ENCODE data around the gene STEAP1. TPM values are rescaled to one million over a fixed set of nuclear protein-coding genes. Genes with fewer than 3 reads are reported as not detected.
A peak's percentile ranks its signal among the peaks of the same experiment; 100 is the strongest.
"Not testable (repeated sequence)": the region's sequence is repeated elsewhere in the genome, so short reads cannot be mapped to it uniquely, and the experiment has no call there.

The STEAP1 gene
- 0.77 TPM for polyA plus RNA-seq (2012; ENCODE audit: low read depth, missing spikeins)

- FAIRE-seq: not testable (repeated sequence)
Measured at GRCh38 chr7:90153943-90154771, at the start of gene STEAP1. TSS of gene STEAP1 (plus strand) at chr7:90154469. CDS start at chr7:90159789, 5,320 bp downstream.

GRCh38 chr7:90114972-90115371 is 39.3 kb upstream of the STEAP1 start:
- FAIRE-seq; DNase-seq (ENCODE audit: insufficient read length, low spot score): not testable (repeated sequence)

More at GRCh38 chr7:90153943-90154771, at the start of gene STEAP1:
- DNase-seq (ENCODE audit: insufficient read length, low spot score): peak; percentile 58

GRCh38 chr7:90118551-90119177 is 35.6 kb upstream of the STEAP1 start:
- DNase-seq (ENCODE audit: insufficient read length, low spot score); FAIRE-seq: not testable (repeated sequence)

GRCh38 chr7:90119178-90119971 is 34.9 kb upstream of the STEAP1 start:
- DNase-seq (ENCODE audit: insufficient read length, low spot score): no peak
- FAIRE-seq: no peak
- TF ChIP-seq SPI1 (IDR thresholded peaks at IDR 0.05; ENCODE audit: low read depth, low read length) (no peak), TAF1 (IDR thresholded peaks at IDR 0.05; ENCODE audit: low read depth, low read length) (no peak), POLR2AphosphoS5 (IDR thresholded peaks at IDR 0.05; ENCODE audit: low read depth, low read length) (no peak)

GRCh38 chr7:90120205-90120604 is 34.1 kb upstream of the STEAP1 start:
- not testable (repeated sequence) for FAIRE-seq; DNase-seq (ENCODE audit: insufficient read length, low spot score)

GRCh38 chr7:90131746-90132145 is 22.5 kb upstream of the STEAP1 start:
- not testable (repeated sequence) for FAIRE-seq; DNase-seq (ENCODE audit: insufficient read length, low spot score)

GRCh38 chr7:90147079-90147960 is 6.9 kb upstream of the STEAP1 start:
- not testable (repeated sequence) for FAIRE-seq

GRCh38 chr7:90149428-90149827 is 4.8 kb upstream of the STEAP1 start:
- DNase-seq (ENCODE audit: insufficient read length, low spot score); FAIRE-seq: not testable (repeated sequence)

More at GRCh38 chr7:90147079-90147960, 6.9 kb upstream of the STEAP1 start:
- DNase-seq (ENCODE audit: insufficient read length, low spot score): not testable (repeated sequence)

- not testable (repeated sequence) for FAIRE-seq; DNase-seq (ENCODE audit: insufficient read length, low spot score)
Measured at GRCh38 chr7:90151884-90152283, 2.4 kb upstream of the STEAP1 start.

- not testable (repeated sequence) for FAIRE-seq; DNase-seq (ENCODE audit: insufficient read length, low spot score)
Measured at GRCh38 chr7:90152642-90153253, 1.5 kb upstream of the STEAP1 start.

GRCh38 chr7:90155206-90155605 is 937 bp downstream of the STEAP1 start:
- FAIRE-seq: no peak
- no peak for TF ChIP-seq POLR2AphosphoS5 (IDR thresholded peaks at IDR 0.05; ENCODE audit: low read depth, low read length)
- no peak for TF ChIP-seq POLR2A (IDR thresholded peaks at IDR 0.05; ENCODE audit: low read depth, low read length)
- no peak for TF ChIP-seq POU2F2 (IDR thresholded peaks at IDR 0.05; ENCODE audit: low read depth, low read length)
- TF ChIP-seq TAF1 (IDR thresholded peaks at IDR 0.05; ENCODE audit: low read depth, low read length): no peak
- TF ChIP-seq SPI1 (IDR thresholded peaks at IDR 0.05; ENCODE audit: low read depth, low read length): no peak
- no peak for TF ChIP-seq PAX5 (IDR thresholded peaks at IDR 0.05; ENCODE audit: insufficient read depth, low read length, severe bottlenecking)

DNA sequence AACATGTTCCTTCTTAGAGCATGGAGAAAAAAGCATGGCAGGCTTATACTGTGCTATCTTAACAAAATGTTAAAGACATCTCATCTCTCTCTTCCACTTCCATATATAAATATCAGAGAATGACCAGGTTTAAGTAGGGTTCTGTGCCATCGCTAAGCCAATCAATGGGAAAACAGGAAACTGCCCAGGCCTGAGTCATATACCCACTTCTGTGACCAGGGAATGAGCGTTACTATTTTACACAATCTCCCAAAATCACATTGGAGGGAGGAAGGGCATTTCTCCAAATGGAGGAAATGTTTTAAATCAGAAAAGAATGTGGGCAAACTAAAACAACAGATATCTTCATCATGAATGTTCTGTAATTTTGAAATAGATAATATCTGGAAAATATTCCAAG is 3.1 kb downstream of the STEAP1 start:
- not testable (repeated sequence) for FAIRE-seq; DNase-seq (ENCODE audit: insufficient read length, low spot score)

More at GRCh38 chr7:90155206-90155605, 937 bp downstream of the STEAP1 start:
- DNase-seq (ENCODE audit: insufficient read length, low spot score): no peak

GRCh38 chr7:90157761-90158350 is 3.6 kb downstream of the STEAP1 start:
- FAIRE-seq: not testable (repeated sequence)

More at GRCh38 chr7:90157761-90158350, 3.6 kb downstream of the STEAP1 start:
- DNase-seq (ENCODE audit: insufficient read length, low spot score): not testable (repeated sequence)
